Frontal cortex (tissue), 4 donors: ENCODE measurements around the gene FBN3. TPM values are rescaled to one million over a fixed set of nuclear protein-coding genes. Genes with fewer than 3 reads are reported as not detected.
"Not testable (repeated sequence)": the region's sequence is repeated elsewhere in the genome, so short reads cannot be mapped to it uniquely, and the experiment has no call there.

ENCODE experiments used
- DNase-seq, 2 donors: peaks; one replicate each; pipeline ENCODE4 v3.0.0; 2012; ENCODE audit warnings: low spot score in 2 of 2
- FAIRE-seq: peaks from 2 replicates; lab custom pipeline; 2012; peaks lifted over from hg19 to GRCh38; lab: Jason Lieb, UNC
- total RNA-seq: library from RNA; depleted of rRNA; stranded (reverse); fragments of >200 nt; gene quantifications from one replicate; pipeline ENCODE4 v1.2.3, GENCODE V29; 2014
- donor health status: control.
- donor health status: control.
- donor health status: control.

FBN3 gene
- total RNA-seq, 1 donor from 2014 or later = 28.1 TPM

GRCh38 chr19:8034178-8034525 is 115.2 kb downstream of the FBN3 start:
- FAIRE-seq (no peak), DNase-seq (no peak)

- not testable (repeated sequence) for FAIRE-seq, DNase-seq
These were observed 115.9 kb downstream of the FBN3 start for GRCh38 chr19:8033287-8034177.

- DNase-seq (no peak), FAIRE-seq (no peak)
These were observed 118.4 kb downstream of the FBN3 start for GRCh38 chr19:8030960-8031359.

- DNase-seq (no peak), FAIRE-seq (no peak)
These were observed 120.4 kb downstream of the FBN3 start for GRCh38 chr19:8028951-8029491.

- no peak for FAIRE-seq
- DNase-seq = no peak
These were observed 124.1 kb downstream of the FBN3 start for GRCh38 chr19:8025316-8025715.

- not testable (repeated sequence) for FAIRE-seq, DNase-seq
These were observed 125.1 kb downstream of the FBN3 start for GRCh38 chr19:8024256-8024655.

- no peak for FAIRE-seq
- DNase-seq = no peak
These were observed 126.0 kb downstream of the FBN3 start for GRCh38 chr19:8023371-8023770.

GRCh38 chr19:8022275-8022674 is 127.1 kb downstream of the FBN3 start:
- DNase-seq (no peak), FAIRE-seq (no peak)

- DNase-seq (no peak), FAIRE-seq (no peak)
These were observed 128.0 kb downstream of the FBN3 start for GRCh38 chr19:8021374-8021773.

- FAIRE-seq (no peak), DNase-seq (no peak)
These were observed 128.7 kb downstream of the FBN3 start for GRCh38 chr19:8020681-8021080.

GRCh38 chr19:8017808-8018207 is 131.6 kb downstream of the FBN3 start:
- FAIRE-seq = no peak
- no peak for DNase-seq

Other genes with a start within 250 kb of the FBN3 start
- gene MAP2K7, start 245.7 kb downstream of the FBN3 start, total RNA-seq = 5.7 TPM
- not detected for gene TGFBR3L, start 234.8 kb downstream of the FBN3 start, total RNA-seq
- gene SNAPC2, start 229.3 kb downstream of the FBN3 start, total RNA-seq = 4.9 TPM
- gene CTXN1, start 223.5 kb downstream of the FBN3 start, total RNA-seq = 9.4 TPM
- 26.9 TPM for gene TIMM44, start 205.9 kb downstream of the FBN3 start, total RNA-seq
- gene ELAVL1, start 144.0 kb downstream of the FBN3 start, total RNA-seq = 14.3 TPM
- 1.2 TPM for gene CCL25, start 96.8 kb downstream of the FBN3 start, total RNA-seq
- gene CERS4, start 59.8 kb upstream of the FBN3 start, total RNA-seq = 57.9 TPM
- gene CD320, start 158.8 kb upstream of the FBN3 start, total RNA-seq = 16.7 TPM
- gene NDUFA7, start 171.8 kb upstream of the FBN3 start, total RNA-seq = 7.3 TPM
- 157 TPM for gene RPS28, start 171.9 kb upstream of the FBN3 start, total RNA-seq
- 2.4 TPM for gene KANK3, start 193.7 kb upstream of the FBN3 start, total RNA-seq
- gene ANGPTL4, start 214.6 kb upstream of the FBN3 start, total RNA-seq = 0.82 TPM
- 90.5 TPM for gene RAB11B, start 240.8 kb upstream of the FBN3 start, total RNA-seq